HUDEP-2 (cell line): ENCODE data around the gene UFC1.
"Not testable (repeated sequence)": the region's sequence is repeated elsewhere in the genome, so short reads cannot be mapped to it uniquely, and the experiment has no call there.

ENCODE experiments used
- DNase-seq, 76 experiments: peaks; one replicate each; lab custom pipeline; 2025; ENCODE audit not compliant: unreplicated experiment in 76 of 76; lab: John Stamatoyannopoulos, UW

UFC1 gene

GRCh38 chr1:161153682-161154337 is at the start of gene UFC1:
TSS of gene UFC1 (plus strand) at chr1:161153978. CDS start at chr1:161153998, 20 bp downstream.
- peak in 74 of 76 experiments; percentile 13 to 82 (median 68) for DNase-seq

GRCh38 chr1:161106431-161106830 is 47.3 kb upstream of the UFC1 start:
- DNase-seq, result no peak

GRCh38 chr1:161111117-161111516 is 42.7 kb upstream of the UFC1 start:
- no peak for DNase-seq

- no peak for DNase-seq
These were observed 42.3 kb upstream of the UFC1 start for GRCh38 chr1:161111527-161111926.

- DNase-seq, result no peak
These were observed 39.9 kb upstream of the UFC1 start for GRCh38 chr1:161113915-161114314.

GRCh38 chr1:161114556-161114955 is 39.2 kb upstream of the UFC1 start:
- DNase-seq, result no peak

GRCh38 chr1:161115132-161115711 is 38.6 kb upstream of the UFC1 start:
- DNase-seq, result no peak

- DNase-seq, result not testable (repeated sequence)
These were observed 37.8 kb upstream of the UFC1 start for GRCh38 chr1:161115961-161116360.

- peak in 71 of 76 experiments; percentile 12 to 85 (median 61) for DNase-seq
These were observed 35.8 kb upstream of the UFC1 start, which contains the start of the genes NIT1 and PFDN2 for GRCh38 chr1:161117759-161118581. TSS of gene NIT1 (plus strand) at chr1:161118105. CDS start at chr1:161118177, 72 bp downstream. TSS of gene PFDN2 (minus strand) at chr1:161118037. CDS start at chr1:161118026, 11 bp downstream.

- DNase-seq, result peak in 73 of 76 experiments; percentile 18 to 74 (median 56)
These were observed 34.5 kb upstream of the UFC1 start for GRCh38 chr1:161119092-161119903.

- DNase-seq, result no peak
These were observed 32.6 kb upstream of the UFC1 start for GRCh38 chr1:161121042-161121650.

- no peak for DNase-seq
These were observed 31.9 kb upstream of the UFC1 start for GRCh38 chr1:161121834-161122233.

- DNase-seq, result no peak
These were observed 30.8 kb upstream of the UFC1 start for GRCh38 chr1:161122967-161123366.

- no peak for DNase-seq
These were observed 26.1 kb upstream of the UFC1 start for GRCh38 chr1:161127649-161128048.

- DNase-seq, result peak in 1 of 76 experiments; percentile 4
These were observed 25.0 kb upstream of the UFC1 start for GRCh38 chr1:161128591-161129420.

GRCh38 chr1:161130266-161130665 is 23.5 kb upstream of the UFC1 start:
- no peak for DNase-seq

GRCh38 chr1:161131523-161132409 is 22.0 kb upstream of the UFC1 start:
- peak in 1 of 76 experiments; percentile 44 for DNase-seq
